NCI-H1105 treated with DMSO at 0.1 percent for 48 hours (cell line): ENCODE results near the gene GRID1.

ENCODE experiments used
- DNase-seq: peaks from one replicate; lab custom pipeline; 2025; lab: John Stamatoyannopoulos, UW

Gene GRID1

DNA sequence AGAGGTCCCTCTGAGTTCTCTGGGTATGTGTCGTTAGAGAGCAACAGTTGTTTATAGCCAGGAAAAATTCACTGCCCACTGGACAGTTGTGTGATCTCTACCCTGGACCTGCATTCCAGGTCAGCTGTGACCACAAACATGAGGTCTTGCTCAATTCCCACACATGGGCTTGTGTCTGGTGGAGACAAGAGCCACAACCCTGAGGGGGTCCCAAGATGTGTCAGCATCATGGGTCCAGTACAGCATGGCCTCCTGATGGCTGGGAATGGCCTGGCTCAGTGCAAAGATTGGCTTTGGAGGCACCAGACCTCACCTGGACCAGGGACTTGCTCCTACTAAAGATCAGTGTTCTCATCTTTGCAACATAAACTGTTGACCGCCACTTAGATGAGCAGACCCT is 751.6 kb downstream of the GRID1 start:
- no peak for DNase-seq

- no peak for DNase-seq
Observed at GRCh38 chr10:85614566-85614965, 752.0 kb downstream of the GRID1 start.

- DNase-seq: no peak
Observed at GRCh38 chr10:85613391-85613790, 753.2 kb downstream of the GRID1 start.

DNA sequence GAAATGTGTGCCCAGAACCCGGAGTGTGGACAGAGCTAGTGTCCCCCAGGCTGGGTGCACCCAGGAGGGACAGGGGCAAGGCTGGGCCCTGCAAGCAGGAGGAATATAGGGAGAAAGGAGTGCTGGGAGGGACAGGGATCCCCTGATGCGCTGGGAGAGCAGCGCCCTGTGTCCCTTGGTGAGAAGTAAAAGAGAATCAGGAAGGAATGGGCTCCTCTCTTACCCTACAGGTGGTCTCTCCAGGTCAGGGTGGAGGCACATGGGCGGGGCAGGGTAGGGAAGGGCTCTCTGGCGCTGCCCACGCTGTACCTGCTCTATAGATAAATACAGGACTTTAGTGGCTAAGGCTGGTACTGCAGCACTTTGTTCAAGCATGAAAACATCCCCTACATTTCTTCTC is 753.8 kb downstream of the GRID1 start:
- no peak for DNase-seq

- DNase-seq: no peak
Observed at GRCh38 chr10:85612378-85612775, 754.2 kb downstream of the GRID1 start.

- DNase-seq: no peak
Observed at GRCh38 chr10:85611746-85612377, 754.7 kb downstream of the GRID1 start.

DNA sequence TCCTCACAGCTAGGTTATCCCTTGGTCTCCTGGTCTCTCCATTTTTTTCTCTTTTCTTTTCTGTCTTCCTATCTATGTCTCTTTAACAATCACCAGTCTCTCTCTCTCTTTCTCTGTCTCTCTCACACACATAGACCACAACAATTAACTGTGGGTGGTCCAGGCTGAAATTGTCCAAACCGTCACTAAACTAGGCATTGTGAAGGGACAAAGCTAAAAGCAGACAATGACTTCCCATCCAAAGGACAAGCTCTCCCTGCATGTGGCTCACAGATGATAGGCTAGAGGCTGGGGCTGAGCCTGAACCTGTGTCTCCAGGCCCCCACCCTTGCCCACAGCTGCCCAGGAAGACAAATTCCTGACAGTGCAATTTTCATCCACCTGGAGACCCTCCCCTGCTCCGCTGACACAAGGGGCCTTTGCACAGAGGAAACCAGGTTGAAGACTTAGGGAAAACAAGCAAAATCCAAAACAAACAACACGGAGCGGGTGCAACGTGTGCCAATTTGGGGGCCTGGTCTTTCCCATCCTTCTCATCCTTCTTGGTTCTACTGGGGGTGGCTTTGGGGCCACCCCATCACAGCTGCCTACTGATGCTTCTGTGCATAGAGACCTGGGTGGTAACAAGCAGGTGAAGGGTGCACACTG is 755.4 kb downstream of the GRID1 start:
- DNase-seq: no peak

GRCh38 chr10:85610381-85611092 is 756.1 kb downstream of the GRID1 start:
- no peak for DNase-seq

DNA sequence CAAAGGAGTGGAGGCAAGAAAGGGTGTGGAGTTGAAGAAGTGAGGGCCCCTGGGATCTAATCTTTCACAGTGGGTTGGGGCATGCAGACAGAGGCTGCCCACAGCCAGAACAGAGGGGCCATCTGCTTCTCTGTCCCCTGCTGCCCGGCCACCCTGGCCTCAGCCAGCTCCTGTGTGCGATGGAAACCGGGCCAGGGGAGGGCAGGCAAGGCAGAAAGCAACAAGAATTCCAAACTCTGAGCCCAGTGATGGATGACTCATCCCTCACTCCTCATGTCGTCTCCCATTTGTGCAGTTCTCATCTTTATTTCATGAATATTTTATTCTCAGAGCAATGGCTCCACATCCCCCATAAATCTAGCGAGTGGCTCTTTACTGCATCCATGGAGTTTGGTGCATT is 757.1 kb downstream of the GRID1 start:
- DNase-seq: no peak

- no peak for DNase-seq
Observed at GRCh38 chr10:85608706-85609105, 757.9 kb downstream of the GRID1 start.

GRCh38 chr10:85607043-85607695 is 759.4 kb downstream of the GRID1 start:
- DNase-seq: no peak

DNA sequence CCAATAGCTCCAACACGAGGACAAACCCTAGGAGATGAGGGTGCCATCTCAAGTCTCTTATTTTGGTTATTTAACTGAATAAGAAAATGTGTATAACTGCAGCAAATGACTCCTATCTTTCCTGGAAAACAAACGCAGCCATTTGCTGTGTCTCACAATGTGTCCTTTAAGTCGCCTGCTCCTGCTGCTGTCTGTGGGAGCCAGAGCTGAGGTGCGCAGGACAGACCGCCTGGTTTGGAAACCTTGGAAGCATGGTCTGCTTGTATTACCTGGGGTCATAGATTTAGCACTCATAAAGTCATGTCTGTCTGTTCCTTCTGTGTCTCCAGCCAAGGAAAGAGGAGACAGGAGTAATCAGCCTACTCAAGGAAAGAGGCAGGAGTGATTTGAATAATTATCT is 760.2 kb downstream of the GRID1 start:
- no peak for DNase-seq

- no peak for DNase-seq
Observed at GRCh38 chr10:85604884-85605283, 761.7 kb downstream of the GRID1 start.

DNA sequence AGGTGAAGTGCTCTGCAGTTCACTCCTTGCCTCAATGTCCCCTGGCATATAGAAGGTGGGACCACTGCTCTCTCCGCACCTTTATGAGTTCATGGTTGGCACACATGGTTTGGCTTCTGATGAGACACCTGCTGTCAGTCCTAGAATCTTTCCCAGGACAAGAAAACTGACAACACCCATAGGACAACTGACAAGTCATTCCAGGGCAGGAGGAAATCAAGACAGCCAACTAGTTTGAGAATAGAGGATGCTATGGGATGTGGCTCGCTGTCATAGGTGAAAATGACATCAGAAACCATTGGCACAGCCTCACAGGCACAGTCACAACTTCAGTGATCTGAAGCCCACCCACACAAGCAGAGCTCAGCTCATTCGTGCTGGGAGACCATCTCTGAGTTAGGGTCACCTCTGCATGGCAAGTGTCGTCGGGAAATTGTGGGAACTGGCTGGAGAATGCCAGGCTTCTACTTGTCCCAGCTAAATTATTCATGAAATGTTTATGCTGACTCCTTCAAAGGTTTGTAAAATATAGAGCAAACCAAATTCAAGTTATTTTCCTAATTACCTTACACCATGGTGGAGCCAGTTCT is 762.4 kb downstream of the GRID1 start:
- DNase-seq: no peak

- DNase-seq: no peak
Observed at GRCh38 chr10:85603151-85603940, 763.2 kb downstream of the GRID1 start.

GRCh38 chr10:85602713-85603112 is 763.9 kb downstream of the GRID1 start:
- DNase-seq: no peak

GRCh38 chr10:85602306-85602705 is 764.3 kb downstream of the GRID1 start:
- no peak for DNase-seq

GRCh38 chr10:85601526-85601925 is 765.1 kb downstream of the GRID1 start:
- no peak for DNase-seq

DNA sequence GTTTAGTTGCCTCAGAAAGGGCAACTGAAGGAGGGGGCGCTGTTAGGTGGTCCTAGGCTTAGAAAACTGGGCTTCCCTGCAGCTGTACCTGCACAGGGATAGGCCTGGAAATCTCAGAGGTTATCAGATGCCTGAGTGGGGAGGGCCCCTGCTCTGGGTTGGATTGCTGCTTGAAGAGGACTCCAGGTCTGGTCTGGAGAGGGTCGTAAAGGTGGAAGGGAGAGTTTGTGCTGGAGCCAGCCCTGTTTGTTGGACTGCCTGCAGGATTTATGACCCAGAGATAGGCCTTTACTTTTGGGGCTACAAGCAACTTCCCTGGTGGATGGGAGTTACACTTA is 765.9 kb downstream of the GRID1 start:
- DNase-seq: no peak

DNA sequence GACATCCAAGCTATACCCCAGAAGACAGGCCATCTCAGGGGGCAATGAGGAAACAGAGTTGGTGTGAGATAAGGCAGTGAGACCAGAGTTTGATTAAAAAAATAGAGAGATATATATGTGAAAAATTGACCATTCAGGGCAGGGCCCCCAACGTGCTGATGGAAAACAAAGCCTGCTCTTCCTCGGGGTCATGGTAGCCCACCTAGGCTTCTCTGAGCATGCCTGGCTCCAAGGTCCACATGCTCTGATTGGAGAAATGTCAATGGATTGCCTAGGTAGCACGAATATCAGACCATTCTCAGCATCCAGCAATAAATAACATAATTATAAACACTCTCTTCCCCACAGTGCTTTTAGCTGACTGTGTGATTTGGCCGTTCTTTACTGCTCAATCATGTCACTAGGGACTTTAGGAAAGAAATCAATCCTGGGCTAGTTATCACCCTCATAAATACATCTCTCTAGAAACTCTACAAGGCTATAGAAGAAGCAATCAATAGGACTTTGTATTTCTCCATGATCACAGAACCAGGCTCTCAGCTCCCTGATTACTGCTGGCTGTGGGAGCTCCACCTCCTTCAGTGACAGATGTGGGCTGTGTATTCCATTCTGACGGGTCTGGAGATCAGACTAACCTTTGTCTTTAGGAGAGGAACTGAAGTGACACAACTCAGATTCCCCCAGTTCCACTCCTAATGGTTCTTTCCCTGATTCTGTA is 766.4 kb downstream of the GRID1 start:
- DNase-seq: no peak

- DNase-seq: no peak
Observed at GRCh38 chr10:85599081-85599480, 767.5 kb downstream of the GRID1 start.
